PFSK-1 (cell line): Measurements from ENCODE around the gene TLE2.

ENCODE experiments used
- FOXP2 ChIP-seq: optimal IDR thresholded peaks from 2 replicates; pipeline ENCODE3; 2011; ENCODE audit warnings: borderline replicate concordance, control low read depth, inconsistent platforms; ENCODE audit not compliant: insufficient read depth; ENCODE audit errors: extremely low read length, extremely low read depth
- POLR2AphosphoS5 ChIP-seq: IDR thresholded peaks from 2 replicates; pipeline ENCODE4 v1.6.1; 2012; ENCODE audit warnings: low read depth, mild to moderate bottlenecking, control low read depth, low read length, moderate library complexity
- REST ChIP-seq, 2 experiments: IDR thresholded peaks; 2 replicates each; pipeline versions ENCODE4 v1.6.1 to v1.8.0; 2011 to 2012; ENCODE audit warnings: low read depth in 2 of 2, low read length in 2 of 2, control low read depth in 1 of 2, inconsistent platforms in 1 of 2, mild to moderate bottlenecking in 1 of 2, moderate library complexity in 1 of 2; ENCODE audit not compliant: insufficient read depth in 1 of 2
- SIN3A ChIP-seq: IDR thresholded peaks from 2 replicates; pipeline ENCODE4 v1.6.1; 2012; ENCODE audit warnings: mild to moderate bottlenecking, low read length, moderate library complexity, borderline replicate concordance; ENCODE audit not compliant: insufficient read depth
- TAF1 ChIP-seq: IDR thresholded peaks from 2 replicates; pipeline ENCODE4 v1.6.1; 2012; ENCODE audit warnings: low read length, control low read depth, borderline replicate concordance; ENCODE audit not compliant: insufficient read depth

- TF ChIP-seq POLR2AphosphoS5: no peak
- no peak for TF ChIP-seq REST (IDR thresholded peaks at IDR 0.05; ENCODE audit: insufficient read depth in 1 of 2, low read depth in 2 of 2, low read length in 2 of 2)
- no peak for TF ChIP-seq TAF1
- TF ChIP-seq SIN3A: no peak
- TF ChIP-seq FOXP2: no peak
These were observed 19.1 kb upstream of the TLE2 start for GRCh38 chr19:3048190-3048533.
